ENCODE data around the gene AHCYL1. TPM values are rescaled to one million over a fixed set of nuclear protein-coding genes. Genes with fewer than 3 reads are reported as not detected.

Gene AHCYL1
- total and polyA plus RNA-seq, 2 of the 8 experiments (the other 6 are each of a cell fraction or from before 2014, with no cell fraction given): 64.5 to 95.9 TPM

DNA sequence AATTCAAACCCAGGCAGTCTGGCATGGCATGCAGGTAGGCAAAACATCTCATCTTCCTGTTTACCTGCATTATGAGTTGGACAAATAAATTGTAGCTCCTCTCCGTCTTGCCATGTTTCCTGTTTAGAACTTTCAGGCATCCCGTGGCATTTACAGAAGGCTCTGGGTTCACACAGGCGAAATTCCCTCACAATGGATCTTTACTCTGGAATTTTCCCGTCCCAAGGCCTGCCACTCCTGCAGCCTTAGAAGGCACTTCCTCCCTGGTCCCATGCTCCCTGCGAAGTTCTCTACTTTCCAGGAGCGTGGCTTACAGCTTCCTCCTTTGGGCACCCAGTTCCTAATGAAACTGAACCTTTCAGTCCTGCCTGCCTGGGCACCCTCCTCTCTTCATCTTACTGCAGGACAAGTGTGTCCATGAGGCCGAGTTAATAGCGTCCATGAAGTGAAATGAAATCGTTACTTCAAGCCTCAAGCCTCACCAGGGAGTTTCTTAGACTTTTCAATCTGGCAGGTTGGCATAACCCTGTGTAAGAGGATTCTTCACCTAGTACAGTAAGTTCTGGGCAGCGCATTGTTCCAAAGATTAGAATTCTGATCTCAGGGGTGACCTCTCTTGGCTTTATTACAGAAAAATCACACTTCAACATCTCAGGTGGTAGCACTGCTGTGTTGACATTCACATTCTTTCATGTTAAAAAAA is 36.8 kb upstream of the AHCYL1 start:
- no peak for FAIRE-seq
- Histone ChIP-seq H3K14ac (ENCODE audit: insufficient read length) (no peak overlapping the region), H3K4me3 (ENCODE audit: extremely low read depth in 1 of 4, insufficient read depth in 2 of 4, low read depth in 3 of 4, low read length in 4 of 4) (no peak overlapping the region), H4K8ac (ENCODE audit: extremely low read depth, insufficient read depth, low read length) (no peak overlapping the region), H3K27me3 (replicated peaks in 1 of 4; ENCODE audit: control insufficient read depth in 3 of 4, extremely low read depth in 1 of 4, insufficient read depth in 3 of 4, low read length in 3 of 4) (no peaks in the 10 kb centered on the region), H3K9ac (replicated peaks in 1 of 4; ENCODE audit: extremely low read depth in 1 of 4, low read depth in 3 of 4, low read length in 3 of 4) (no peak overlapping the region), H3K23me2 (ENCODE audit: low read depth, low read length) (no peaks in the 10 kb centered on the region), H3K18ac (ENCODE audit: extremely low read depth, low read length) (no peak overlapping the region; the same call in 1 of the 2 replicates), H3K4me1 (replicated peaks in 1 of 4; ENCODE audit: control insufficient read depth in 3 of 4, insufficient read depth in 4 of 4, low read length in 3 of 4) (peaks cover 0 to 5% (median 2%) of the 10 kb centered on the region in 4 experiments; a peak in 2 of 7 replicates), H3K4ac (replicated peaks; ENCODE audit: insufficient read length, low read depth, low read length) (no peak overlapping the region), H3K79me2 (ENCODE audit: control insufficient read depth in 1 of 2, insufficient read depth in 2 of 2, low read length in 2 of 2) (no peaks in the 10 kb centered on the region), H3K4me2 (ENCODE audit: insufficient read depth in 1 of 2, low read depth in 2 of 2, low read length in 2 of 2) (no peak overlapping the region), H2BK12ac (ENCODE audit: low read depth, low read length) (0 out of 2 replicates have a peak overlapping the region, but pooled peaks have one; percentile 64), H2AK5ac (ENCODE audit: low read depth, low read length) (no peak overlapping the region), H4K20me1 (replicated peaks in 1 of 2; ENCODE audit: control insufficient read depth in 1 of 2, insufficient read depth in 2 of 2, low read length in 2 of 2) (no peaks in the 10 kb centered on the region), H4K5ac (ENCODE audit: insufficient read length, low read depth, low read length) (no peak overlapping the region), H3K79me1 (ENCODE audit: low read depth, low read length) (no peaks in the 10 kb centered on the region), H2BK120ac (replicated peaks; ENCODE audit: low read depth, low read length) (no peak overlapping the region), H2BK15ac (ENCODE audit: low read length) (peak overlapping the region; percentile 75; the same call in 1 of the 2 replicates), H2AFZ (ENCODE audit: low read length) (peak overlapping the region; percentile 90), H2BK5ac (ENCODE audit: low read depth, low read length) (no peak overlapping the region), H3K56ac (replicated peaks; ENCODE audit: insufficient read length, low read depth, low read length) (no peak overlapping the region), H3K27ac (ENCODE audit: low read depth, low read length) (no peak overlapping the region), H3K23ac (ENCODE audit: insufficient read length) (no peak overlapping the region), H3K9me3 (ENCODE audit: insufficient read depth in 2 of 2, low read depth in 1 of 2, low read length in 1 of 2) (no peaks in the 10 kb centered on the region), H4K91ac (replicated peaks; ENCODE audit: insufficient read length, low read length) (no peak overlapping the region), H2BK20ac (ENCODE audit: low read length) (no peak overlapping the region), H3K36me3 (ENCODE audit: control insufficient read depth in 2 of 4, insufficient read depth in 4 of 4, low read length in 3 of 4) (no peaks in the 10 kb centered on the region)
- ChIA-PET CTCF (ENCODE audit: partially characterized antibody) (interaction anchor here (0.6 to 3.0 kb wide), 3 partner anchors 12 to 218 kb away, joined by 3 to 11 read pairs (median 4); no protein-coding TSS in a partner anchor), POLR2A (ENCODE audit: partially characterized antibody) (no interaction called here)
- no peak for TF ChIP-seq CBX8 (IDR thresholded peaks at IDR 0.05; ENCODE audit: borderline replicate concordance, low read depth, low read length)
- TF ChIP-seq KDM5A (IDR thresholded peaks at IDR 0.05; ENCODE audit: low read length): no peak
- DNase-seq (ENCODE audit: low read depth in 1 of 2, low spot score in 2 of 2): no peak
- 75% methylated on average over 10 of the region's 10 CpGs; no CpG with 5 or more reads in 1 of the 2 experiments for WGBS, 2 experiments (ENCODE audit: extremely low coverage in 1 of 2, insufficient coverage in 1 of 2, insufficient read length in 1 of 2, insufficient replicate concordance in 2 of 2, low coverage in 1 of 2, low lambda C conversion rate in 2 of 2, missing lambda C conversion rate in 1 of 2)

Measured in H1 (cell line).